IPS-11a (cell line): ENCODE measurements around the gene HDAC7.

Source experiments
- H3K4me3 ChIP-seq: one replicate; pipeline ENCODE4 v1.5.1; 2013; ENCODE audit warnings: low read depth, low read length, control low read depth

The HDAC7 gene

GRCh38 chr12:47797441-47797840 is 22.3 kb downstream of the HDAC7 start:
- no peak overlapping the region for H3K4me3 ChIP-seq

- no peak overlapping the region for H3K4me3 ChIP-seq
Observed at GRCh38 chr12:47795814-47796411, 23.8 kb downstream of the HDAC7 start.

- H3K4me3 ChIP-seq: no peak overlapping the region
Observed at GRCh38 chr12:47795121-47795813, 24.4 kb downstream of the HDAC7 start.

- H3K4me3 ChIP-seq: no peak overlapping the region
Observed at GRCh38 chr12:47794679-47795078, 25.0 kb downstream of the HDAC7 start.

GRCh38 chr12:47793015-47793681 is 26.6 kb downstream of the HDAC7 start:
- H3K4me3 ChIP-seq: no peak overlapping the region

GRCh38 chr12:47791874-47792273 is 27.8 kb downstream of the HDAC7 start:
- H3K4me3 ChIP-seq: no peak overlapping the region

- H3K4me3 ChIP-seq: no peak overlapping the region
Observed at GRCh38 chr12:47791351-47791746, 28.4 kb downstream of the HDAC7 start.

GRCh38 chr12:47790676-47791350 is 28.9 kb downstream of the HDAC7 start:
- H3K4me3 ChIP-seq: no peak overlapping the region

- no peak overlapping the region for H3K4me3 ChIP-seq
Observed at GRCh38 chr12:47789712-47790489, 29.8 kb downstream of the HDAC7 start.

- H3K4me3 ChIP-seq: no peak overlapping the region
Observed at GRCh38 chr12:47789141-47789540, 30.6 kb downstream of the HDAC7 start.

GRCh38 chr12:47787596-47788319 is 31.9 kb downstream of the HDAC7 start:
- H3K4me3 ChIP-seq: no peak overlapping the region

- no peak overlapping the region for H3K4me3 ChIP-seq
Observed at GRCh38 chr12:47786662-47787280, 32.9 kb downstream of the HDAC7 start.

- H3K4me3 ChIP-seq: no peak overlapping the region
Observed at GRCh38 chr12:47785887-47786661, 33.6 kb downstream of the HDAC7 start.

GRCh38 chr12:47785036-47785886 is 34.4 kb downstream of the HDAC7 start:
- H3K4me3 ChIP-seq: no peak overlapping the region

- no peak overlapping the region for H3K4me3 ChIP-seq
Observed at GRCh38 chr12:47783821-47784819, 35.6 kb downstream of the HDAC7 start.

- no peak overlapping the region for H3K4me3 ChIP-seq
Observed at GRCh38 chr12:47783024-47783755, 36.5 kb downstream of the HDAC7 start.
